Endodermal cell (in vitro differentiated cells): Measurements from ENCODE around the gene KCNIP4. TPM values are rescaled to one million over a fixed set of nuclear protein-coding genes. Genes with fewer than 3 reads are reported as not detected.

Experiments
- DNase-seq: peaks from one replicate; pipeline ENCODE4 v3.0.0-alpha.2; 2017
- H3K27ac ChIP-seq: 2 replicates; pipeline ENCODE4 v1.5.1; 2013; ENCODE audit warnings: mild to moderate bottlenecking, low read depth, low read length, moderate library complexity
- H3K27me3 ChIP-seq: 2 replicates; pipeline ENCODE4 v1.6.1; 2013; ENCODE audit warnings: mild to moderate bottlenecking, low read length, moderate library complexity; ENCODE audit not compliant: insufficient read depth, control insufficient read depth, poor library complexity, severe bottlenecking
- H3K36me3 ChIP-seq: 2 replicates; pipeline ENCODE4 v1.7.0; 2013; ENCODE audit warnings: mild to moderate bottlenecking, low read length, moderate library complexity; ENCODE audit not compliant: control insufficient read depth, insufficient read depth
- H3K4me1 ChIP-seq: one replicate; pipeline ENCODE4 v1.7.0; 2013; ENCODE audit warnings: low read length; ENCODE audit not compliant: control insufficient read depth, insufficient read depth
- H3K4me3 ChIP-seq: 2 replicates; pipeline ENCODE4 v1.5.1; 2013; ENCODE audit warnings: mild to moderate bottlenecking, low read length, moderate library complexity
- H3K9ac ChIP-seq: 2 replicates; pipeline ENCODE4 v1.6.1; 2013; ENCODE audit warnings: mild to moderate bottlenecking, low read length, moderate library complexity; ENCODE audit not compliant: poor library complexity, severe bottlenecking; ENCODE audit errors: extremely low read depth
- H3K9me3 ChIP-seq: 2 replicates; pipeline ENCODE4 v1.6.1; 2013; ENCODE audit warnings: mild to moderate bottlenecking, low read length, moderate library complexity; ENCODE audit not compliant: control insufficient read depth
- H3K27ac Mint-ChIP-seq: 2 replicates; pipeline ENCODE4 v1.8.0; 2020; ENCODE audit warnings: mixed read lengths
- H3K27me3 Mint-ChIP-seq: 2 replicates; pipeline ENCODE4 v1.8.0; 2021; ENCODE audit warnings: mild to moderate bottlenecking, mixed read lengths; ENCODE audit not compliant: insufficient read depth
- H3K36me3 Mint-ChIP-seq: 2 replicates; pipeline ENCODE4 v1.8.0; 2020; ENCODE audit warnings: low read depth, mixed read lengths
- H3K4me1 Mint-ChIP-seq: 2 replicates; pipeline ENCODE4 v1.8.0; 2020; ENCODE audit warnings: mixed read lengths
- H3K4me3 Mint-ChIP-seq: 2 replicates; pipeline ENCODE4 v1.8.0; 2020; ENCODE audit warnings: mild to moderate bottlenecking, moderate library complexity, mixed read lengths
- H3K9me3 Mint-ChIP-seq: 2 replicates; pipeline ENCODE4 v1.8.0; 2020; ENCODE audit warnings: mild to moderate bottlenecking, mixed read lengths
- CTCF ChIP-seq: fragments of 200-600 bp; sonication (generic); conservative IDR thresholded peaks from 2 replicates; pipeline ENCODE4 v1.5.0; 2021; ENCODE audit warnings: antibody characterized with exemption, mild to moderate bottlenecking
- WGBS, 2 experiments: methylation state at CpG; one replicate each; pipeline versions ENCODE4 v1.1.5 to v1.1.7; 2013; ENCODE audit warnings: missing lambda C conversion rate in 2 of 2, mixed read lengths in 1 of 2; ENCODE audit not compliant: insufficient coverage in 1 of 2, insufficient read length in 1 of 2; 5-methylcytosine and 5-hydroxymethylcytosine counted together
- total RNA-seq, 2 donors: library from RNA; stranded (reverse); fragmentation: NEBNext Ultra II Directional in 1 of 2; extraction: Animal tissue kit (Norgen Biotek cat#: 25700) in 1 of 2; gene quantifications; 2 replicates in 1 of 2; 3 replicates in 1 of 2; pipeline ENCODE4 v1.2.1, GENCODE V29; 2021

KCNIP4 gene
- total RNA-seq, 2 donors from 2014 or later, result not detected

DNA sequence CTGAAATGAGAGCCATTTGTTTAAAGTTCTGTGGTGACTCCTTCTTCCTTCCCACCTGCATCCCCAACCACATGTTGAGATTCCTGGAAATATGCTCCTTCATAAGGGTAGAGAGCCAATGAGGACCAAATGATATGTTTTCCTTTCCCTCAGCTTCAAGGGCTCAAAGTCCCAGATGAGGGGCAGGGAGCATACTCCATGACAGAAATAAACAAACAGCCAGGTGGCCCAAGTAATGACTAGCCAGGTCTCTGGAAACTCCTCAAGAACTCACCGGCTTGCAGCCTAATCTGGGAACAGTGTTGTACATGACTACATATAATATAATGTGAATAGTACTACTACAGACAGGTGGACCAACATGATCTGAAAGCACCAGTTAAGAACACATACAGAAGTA, 856.0 kb downstream of the KCNIP4 start:
- no peak for TF ChIP-seq CTCF
- no peak overlapping the region for H3K27ac Mint-ChIP-seq
- Histone ChIP-seq H3K4me1 (no peaks in the 10 kb centered on the region), H3K4me3 (no peak overlapping the region), H3K27me3 (no peaks in the 10 kb centered on the region), H3K9ac (no peak overlapping the region), H3K27ac (no peak overlapping the region), H3K9me3 (no peaks in the 10 kb centered on the region), H3K36me3 (no peaks in the 10 kb centered on the region)
- no peaks in the 10 kb centered on the region for H3K36me3 Mint-ChIP-seq
- no peak overlapping the region for H3K4me3 Mint-ChIP-seq
- peaks cover 1% of the 10 kb centered on the region for H3K4me1 Mint-ChIP-seq
- WGBS, 2 experiments, result 91% methylated on average over 1 of the region's 1 CpG; no CpG with 5 or more reads in 1 of the 2 experiments
- no peaks in the 10 kb centered on the region for H3K27me3 Mint-ChIP-seq
- DNase-seq, result no peak
- H3K9me3 Mint-ChIP-seq, result no peaks in the 10 kb centered on the region

DNA sequence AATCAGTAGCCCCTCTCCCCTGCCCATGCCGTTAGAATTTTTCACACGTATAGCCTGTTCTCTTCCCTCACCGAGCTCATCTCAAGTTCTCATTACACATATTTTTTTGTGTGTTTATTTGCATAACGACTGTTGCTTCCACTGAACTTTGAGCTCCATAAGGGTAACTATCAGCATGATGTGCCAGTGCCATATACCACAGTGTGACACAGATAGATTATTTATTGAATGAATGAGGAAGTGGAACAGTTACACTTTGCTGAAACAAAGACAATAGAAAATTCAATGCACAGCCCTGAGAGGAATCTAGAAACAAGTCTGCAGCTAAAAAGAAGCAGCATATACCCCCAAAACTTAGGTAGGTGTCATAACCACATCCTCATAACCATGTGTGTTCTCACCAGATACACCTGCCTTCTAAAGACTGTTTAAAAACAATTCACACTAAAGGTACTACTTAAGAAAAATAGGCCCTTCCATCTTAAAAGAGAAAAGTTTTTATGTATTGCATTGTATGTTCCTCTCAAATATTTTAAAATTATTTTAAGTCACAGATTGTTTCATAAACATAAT, 858.4 kb downstream of the KCNIP4 start:
- H3K36me3 Mint-ChIP-seq, result no peaks in the 10 kb centered on the region

GRCh38 chr4:21083413-21083812, 865.2 kb downstream of the KCNIP4 start:
- DNase-seq, result no peak

More for the DNA sequence above, 858.4 kb downstream of the KCNIP4 start:
- no peaks in the 10 kb centered on the region for H3K9me3 Mint-ChIP-seq
- H3K27ac ChIP-seq, result no peak overlapping the region
- no peaks in the 10 kb centered on the region for H3K36me3 ChIP-seq
- H3K4me1 Mint-ChIP-seq, result peaks cover 2% of the 10 kb centered on the region
- H3K27me3 ChIP-seq, result no peaks in the 10 kb centered on the region
- no peak overlapping the region for H3K4me3 Mint-ChIP-seq
- 91% methylated on average over 4 of the region's 4 CpGs; no CpG with 5 or more reads in 1 of the 2 experiments for WGBS, 2 experiments
- H3K4me3 ChIP-seq, result no peak overlapping the region
- H3K27me3 Mint-ChIP-seq, result no peaks in the 10 kb centered on the region
- no peaks in the 10 kb centered on the region for H3K9me3 ChIP-seq
- no peak overlapping the region for H3K9ac ChIP-seq
- H3K27ac Mint-ChIP-seq, result no peak overlapping the region
- TF ChIP-seq CTCF, result no peak
- no peak for DNase-seq
- no peaks in the 10 kb centered on the region for H3K4me1 ChIP-seq

More at GRCh38 chr4:21083413-21083812, 865.2 kb downstream of the KCNIP4 start:
- peaks cover 3% of the 10 kb centered on the region for H3K4me1 ChIP-seq
- H3K4me3 ChIP-seq, result peak overlapping the region; percentile 30
- H3K4me1 Mint-ChIP-seq, result peaks cover 7% of the 10 kb centered on the region
- no peak overlapping the region for H3K9ac ChIP-seq
- H3K9me3 Mint-ChIP-seq, result no peaks in the 10 kb centered on the region
- H3K27me3 Mint-ChIP-seq, result no peaks in the 10 kb centered on the region
- H3K27ac ChIP-seq, result no peak overlapping the region
- H3K4me3 Mint-ChIP-seq, result no peak overlapping the region
- H3K27me3 ChIP-seq, result no peaks in the 10 kb centered on the region
- H3K27ac Mint-ChIP-seq, result peak overlapping the region; percentile 3
- no peaks in the 10 kb centered on the region for H3K36me3 Mint-ChIP-seq
- TF ChIP-seq CTCF, result no peak
- H3K36me3 ChIP-seq, result no peaks in the 10 kb centered on the region
- no peaks in the 10 kb centered on the region for H3K9me3 ChIP-seq
